Measurements from ENCODE around the gene MBTPS1.

Gene MBTPS1

DNA sequence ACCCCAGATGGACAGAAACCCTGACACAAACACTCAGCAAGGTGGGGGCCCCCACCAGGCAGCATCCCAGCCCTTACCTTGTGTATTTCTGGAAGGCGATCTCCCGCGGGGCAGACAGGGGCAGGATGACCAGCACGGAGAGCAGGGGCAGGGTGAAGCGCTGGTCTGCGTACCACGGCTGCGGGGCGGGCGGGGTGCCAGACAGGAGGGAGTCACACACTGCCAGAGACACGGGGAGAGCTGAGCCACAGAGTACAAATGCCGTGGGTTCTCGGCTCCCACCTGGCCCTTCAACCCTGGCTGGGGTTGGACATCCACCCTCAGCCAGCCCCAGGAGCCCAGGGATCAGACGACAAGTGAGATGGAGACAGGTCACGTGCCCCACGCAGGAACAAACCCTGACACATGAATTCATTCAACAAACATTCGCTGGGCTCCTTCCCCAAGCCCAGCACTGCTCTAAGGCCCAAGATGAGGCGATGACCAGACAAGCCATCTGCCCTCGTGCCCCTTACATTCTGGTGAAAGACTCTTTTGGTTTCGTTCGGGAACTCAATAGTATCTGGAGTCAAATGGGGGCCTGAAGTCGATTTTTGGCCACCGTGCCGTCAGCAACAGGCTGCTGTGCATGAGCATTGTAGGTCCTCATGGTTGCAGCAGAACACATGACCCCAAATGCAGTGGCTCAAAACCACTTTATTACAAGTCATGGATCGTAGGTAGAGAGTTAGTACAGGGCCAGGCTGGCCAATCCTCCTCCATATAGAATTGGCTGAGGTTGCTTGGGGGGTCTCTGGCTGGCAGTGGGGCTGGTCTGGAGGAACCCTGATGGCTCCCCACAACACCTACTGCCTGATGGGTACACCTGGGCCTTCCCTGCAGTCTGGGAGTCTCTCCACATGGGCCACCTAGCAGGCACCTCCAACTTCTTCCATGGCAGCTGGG, 83.2 kb downstream of the MBTPS1 start:
- no peak for DNase-seq
- intact Hi-C loops (cut with DNase I): no loop called here

DNA sequence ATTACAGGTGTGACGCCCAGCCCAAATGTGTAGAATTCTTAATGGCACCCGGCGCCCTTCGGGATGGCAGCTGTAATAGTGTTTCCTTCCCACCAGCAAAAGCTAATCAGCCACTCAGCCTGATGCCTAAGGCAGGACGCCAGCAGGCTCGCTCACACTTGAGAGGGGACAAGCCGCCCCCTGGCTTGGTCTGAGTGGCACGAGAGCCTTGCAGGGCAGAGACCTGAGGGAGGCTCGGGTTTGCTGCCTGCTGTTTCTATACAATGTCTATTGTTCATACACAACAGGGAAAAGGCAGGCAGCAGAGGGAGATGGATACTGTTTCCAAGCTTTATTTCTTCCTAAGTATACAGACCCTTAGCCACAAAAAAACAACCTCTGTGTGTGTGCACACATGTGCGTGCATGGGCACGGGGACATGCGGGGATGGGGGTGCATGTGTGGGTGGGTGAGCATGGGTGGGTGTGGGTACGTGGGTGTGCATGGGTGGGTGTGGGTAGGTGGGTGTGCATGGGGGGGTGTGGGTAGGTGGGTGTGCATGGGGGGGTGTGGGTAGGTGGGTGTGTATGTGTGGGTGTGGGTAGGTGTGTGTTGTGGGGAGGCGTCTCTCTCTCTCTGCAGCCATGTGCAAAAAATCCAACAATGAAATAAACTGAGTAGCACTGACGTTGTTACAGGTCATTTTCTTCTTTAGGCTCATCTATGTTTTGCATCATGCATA, 84.1 kb downstream of the MBTPS1 start:
- no peak for DNase-seq
- intact Hi-C loops (cut with DNase I): no loop called here

DNA sequence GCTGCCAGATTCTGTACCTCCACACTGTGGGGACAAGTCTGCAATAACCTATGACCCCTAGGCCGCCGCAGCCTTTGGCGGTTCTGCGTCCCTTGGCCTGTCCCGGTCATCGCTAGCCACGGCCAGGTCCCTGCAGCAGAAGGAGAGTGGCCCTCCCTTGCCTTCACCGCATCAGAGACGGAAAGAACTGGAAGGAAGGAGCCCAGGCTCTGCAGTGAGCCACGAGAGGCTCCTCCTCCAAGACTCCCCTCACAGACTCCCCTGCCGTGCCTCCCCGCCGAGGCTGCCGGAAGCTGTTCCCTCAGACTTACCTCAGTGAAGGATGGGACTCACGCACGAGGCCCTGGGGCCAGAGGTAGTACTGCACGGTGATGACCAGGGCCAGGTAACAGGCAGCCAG, 85.2 kb downstream of the MBTPS1 start:
- intact Hi-C loops (cut with DNase I): no loop called here
- no peak for DNase-seq

DNA sequence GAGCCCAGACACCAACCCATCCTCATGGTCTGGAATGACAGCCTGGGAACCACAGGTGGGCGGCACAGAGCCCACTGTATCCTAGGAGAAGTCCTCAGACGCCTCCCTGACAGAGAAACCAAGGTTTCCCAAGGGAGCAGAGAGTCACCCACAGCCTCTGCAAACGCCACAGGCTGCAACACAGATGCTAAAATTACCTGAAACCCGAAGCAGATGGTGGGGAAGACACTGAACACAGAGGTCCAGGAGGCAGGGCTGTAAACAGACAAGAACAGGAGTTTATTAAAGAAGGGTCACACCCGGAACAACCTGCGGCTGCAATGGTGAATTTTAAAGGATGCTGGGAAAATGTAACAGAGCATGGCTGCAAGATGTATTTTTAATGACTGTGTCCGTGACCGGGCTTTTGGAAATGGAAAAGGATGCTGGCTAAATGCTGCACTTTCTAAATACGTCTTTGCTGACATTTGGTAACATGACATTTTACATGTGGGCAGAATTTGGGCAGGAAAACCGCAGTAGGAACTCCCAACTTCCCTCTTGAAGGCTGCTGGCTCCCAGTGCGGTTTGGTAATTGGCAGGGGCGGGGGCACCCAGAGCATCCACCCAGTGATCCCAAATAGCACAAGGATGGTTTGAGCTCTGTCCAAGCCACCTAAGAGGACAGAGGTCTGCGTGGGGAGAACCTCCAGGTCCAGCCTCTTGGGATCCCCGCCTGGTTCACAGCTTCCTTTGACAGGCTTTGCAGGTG, 87.3 kb downstream of the MBTPS1 start:
- DNase-seq: peak in 3 of 42 donors; percentile 14 to 50 (median 48)

DNA sequence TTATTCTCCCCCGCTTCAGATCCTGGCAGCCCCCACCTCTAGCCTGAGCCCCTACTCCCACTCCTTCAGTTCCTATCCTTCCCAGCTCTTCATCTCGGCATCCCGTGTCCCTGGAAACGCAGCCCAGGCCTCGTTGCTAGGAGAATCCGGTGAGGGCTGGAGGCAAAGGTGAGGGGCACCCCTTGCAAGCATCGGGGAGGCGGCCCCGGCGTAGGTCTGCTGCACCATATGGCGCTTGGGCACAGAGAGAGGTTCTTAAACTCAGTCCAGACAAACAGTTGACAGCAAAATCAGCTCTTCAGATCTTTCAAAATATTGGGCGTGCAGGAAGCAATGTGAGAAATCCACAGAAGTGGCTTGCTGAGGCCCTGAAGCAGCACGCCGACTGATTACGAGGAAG, 89.1 kb downstream of the MBTPS1 start:
- intact Hi-C loops (cut with DNase I): no loop called here
- DNase-seq: peak in 25 of 42 donors; percentile 12 to 74 (median 39)

More for the DNA sequence above, 87.3 kb downstream of the MBTPS1 start:
- intact Hi-C loops (cut with DNase I): no loop called here

DNA sequence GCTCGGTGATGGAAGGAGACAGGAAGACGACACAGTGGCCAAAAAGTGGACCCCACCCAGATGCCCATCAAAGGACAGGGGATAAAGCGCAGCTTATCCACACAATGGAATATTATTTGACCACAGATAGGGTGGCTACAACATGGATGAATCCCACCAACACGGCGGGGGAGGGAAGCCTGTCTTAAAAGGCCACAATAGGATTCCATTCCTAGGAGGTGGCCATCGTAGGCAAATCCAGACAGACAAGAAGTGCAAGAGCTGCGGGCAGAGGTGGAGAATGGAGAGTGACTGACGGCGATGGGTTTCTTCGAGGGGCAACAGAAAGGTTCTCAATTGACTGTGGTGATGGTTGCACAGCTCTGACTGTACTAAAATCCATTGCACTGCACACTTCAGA, 90.1 kb downstream of the MBTPS1 start:
- intact Hi-C loops (cut with DNase I): no loop called here
- no peak for DNase-seq

DNA sequence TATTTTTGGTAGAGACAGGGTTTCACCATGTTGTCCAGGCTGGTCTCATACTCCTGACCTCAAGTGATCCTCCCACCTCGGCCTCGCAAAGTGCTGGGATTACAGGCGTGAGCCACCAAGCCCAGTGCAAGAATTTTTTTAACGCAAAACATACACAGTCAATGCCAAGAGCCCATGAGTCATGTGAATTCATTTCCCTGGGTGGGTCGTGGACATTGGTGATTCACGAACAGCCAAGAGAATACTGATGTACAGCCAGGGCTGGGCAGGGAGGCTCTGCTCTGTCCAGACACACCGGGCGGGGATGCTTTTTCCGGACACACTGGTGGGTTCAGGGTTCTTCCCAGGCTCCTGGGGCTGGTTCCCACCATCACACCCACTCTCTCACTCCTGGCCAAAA, 91.9 kb downstream of the MBTPS1 start:
- DNase-seq: no peak
- intact Hi-C loops (cut with DNase I): no loop called here

DNA sequence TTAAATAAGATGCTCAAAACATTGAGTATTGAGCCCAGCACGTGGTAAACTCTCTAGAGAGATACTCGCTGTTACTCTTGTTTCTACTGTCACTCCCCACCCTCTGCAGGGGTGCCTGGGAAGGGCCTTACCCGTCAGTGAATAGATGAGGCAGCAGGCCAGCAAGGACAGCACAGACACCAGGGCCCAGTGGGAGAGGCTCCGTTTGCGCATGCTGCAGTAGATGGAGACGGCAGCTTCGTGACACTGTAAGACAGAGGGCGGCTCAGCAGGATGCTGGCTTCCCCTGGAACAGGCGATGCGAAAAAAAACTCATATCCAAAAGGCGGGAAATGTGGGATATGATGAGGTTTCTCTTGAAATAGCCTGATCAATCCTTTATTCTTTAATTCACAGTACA, 94.1 kb downstream of the MBTPS1 start:
- intact Hi-C loops (cut with DNase I): no loop called here
- DNase-seq: no peak

DNA sequence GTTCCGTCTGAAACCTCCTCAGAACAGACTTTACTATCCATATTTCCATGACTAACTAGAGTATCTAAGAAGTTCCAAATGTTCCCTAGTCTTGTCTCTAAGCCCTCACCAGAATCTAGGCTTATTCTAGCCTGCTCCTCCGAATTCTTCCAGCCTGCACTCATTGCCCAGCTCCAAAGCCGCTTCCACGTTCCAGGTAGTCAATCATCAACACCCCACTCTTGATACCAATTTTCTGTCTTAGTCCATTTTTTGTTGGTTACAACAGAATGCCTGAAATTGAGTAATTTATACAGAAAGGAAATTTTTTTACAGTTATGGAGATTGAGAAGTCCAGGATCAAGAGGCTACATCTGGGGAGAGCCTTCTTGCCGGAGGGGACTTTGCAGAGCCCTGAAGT, 95.3 kb downstream of the MBTPS1 start:
- intact Hi-C loops (cut with DNase I): no loop called here
- DNase-seq: no peak

DNA sequence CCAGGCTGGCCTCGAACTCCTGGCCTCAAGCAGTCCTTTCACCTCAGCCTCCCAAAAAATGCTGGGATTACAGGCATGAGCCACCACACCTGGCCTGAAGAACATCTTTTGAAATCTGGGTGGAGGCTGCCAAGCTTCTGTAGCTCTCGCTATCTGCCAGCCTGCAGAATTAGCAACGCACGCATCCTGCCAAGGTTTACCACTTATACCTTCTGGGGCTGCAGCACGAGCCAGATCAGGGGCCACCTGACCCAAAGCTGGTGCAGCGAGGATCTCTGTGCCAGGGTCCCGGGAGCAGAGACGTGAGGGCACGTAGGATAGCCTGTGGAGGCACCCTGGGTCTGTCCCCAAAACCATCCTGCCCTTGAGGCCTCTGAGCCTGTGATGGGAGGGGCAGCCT, 96.4 kb downstream of the MBTPS1 start:
- intact Hi-C loops (cut with DNase I): no loop called here
- no peak for DNase-seq

DNA sequence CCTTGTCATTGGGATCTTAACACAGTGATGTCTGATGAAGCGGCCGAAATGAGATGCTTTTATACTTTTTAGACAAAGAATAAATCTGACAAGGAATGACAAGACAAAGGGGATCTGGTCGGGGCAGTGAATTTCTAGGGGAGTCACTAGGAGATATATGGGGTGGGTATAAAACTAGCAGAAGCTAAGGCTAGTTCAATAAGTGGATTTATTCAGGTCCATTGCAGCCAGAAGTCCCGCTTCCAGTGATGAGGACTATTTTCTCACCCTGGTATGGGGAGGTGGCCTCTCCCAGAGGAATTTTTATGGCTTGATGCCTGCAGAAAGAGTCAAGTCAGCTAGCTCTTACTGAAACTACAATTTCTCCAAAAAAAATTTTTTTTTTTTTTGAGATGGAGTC, 98.0 kb downstream of the MBTPS1 start:
- DNase-seq: no peak
- intact Hi-C loops (cut with DNase I): no loop called here

DNA sequence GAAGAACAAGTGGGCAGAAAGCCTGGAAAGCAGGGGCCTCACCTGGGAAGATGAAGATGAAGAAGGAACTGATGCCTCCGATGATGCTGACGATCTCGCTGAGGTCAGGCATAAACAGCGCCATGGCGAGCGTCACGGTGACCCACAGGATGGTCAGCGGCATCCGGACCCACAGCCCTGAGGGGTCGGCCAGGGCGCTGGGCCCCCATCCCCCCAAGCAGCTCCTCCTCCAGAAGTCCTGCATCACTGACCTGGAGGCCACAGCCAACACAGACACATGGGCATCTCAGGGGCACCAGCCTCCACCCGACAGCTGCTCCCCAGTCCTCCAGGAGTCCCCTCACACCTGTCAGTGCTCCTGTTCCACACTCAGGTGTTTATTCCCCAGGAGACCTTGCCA, 100.3 kb downstream of the MBTPS1 start:
- intact Hi-C loops (cut with DNase I): no loop called here
- no peak for DNase-seq

DNA sequence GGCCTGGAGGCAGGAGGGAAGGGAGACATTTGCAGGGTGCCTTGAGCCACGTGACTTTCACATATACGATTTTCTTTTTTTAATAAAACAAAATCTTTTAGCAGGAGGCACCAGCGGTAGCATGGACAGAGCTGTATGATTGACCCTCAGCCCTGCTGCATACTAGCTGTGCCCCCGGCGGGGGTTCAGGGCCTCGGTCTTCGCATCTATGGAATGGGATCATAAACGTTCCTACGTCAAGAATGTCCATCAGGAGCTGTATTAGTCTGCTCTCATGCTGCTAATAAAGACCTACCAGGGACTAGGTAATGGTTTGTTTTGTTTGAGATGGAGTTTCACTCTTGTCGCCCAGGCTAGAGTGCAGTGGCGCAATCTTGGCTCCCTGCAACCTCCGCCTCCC, 101.3 kb downstream of the MBTPS1 start:
- intact Hi-C loops (cut with DNase I): no loop called here
- DNase-seq: no peak

DNA sequence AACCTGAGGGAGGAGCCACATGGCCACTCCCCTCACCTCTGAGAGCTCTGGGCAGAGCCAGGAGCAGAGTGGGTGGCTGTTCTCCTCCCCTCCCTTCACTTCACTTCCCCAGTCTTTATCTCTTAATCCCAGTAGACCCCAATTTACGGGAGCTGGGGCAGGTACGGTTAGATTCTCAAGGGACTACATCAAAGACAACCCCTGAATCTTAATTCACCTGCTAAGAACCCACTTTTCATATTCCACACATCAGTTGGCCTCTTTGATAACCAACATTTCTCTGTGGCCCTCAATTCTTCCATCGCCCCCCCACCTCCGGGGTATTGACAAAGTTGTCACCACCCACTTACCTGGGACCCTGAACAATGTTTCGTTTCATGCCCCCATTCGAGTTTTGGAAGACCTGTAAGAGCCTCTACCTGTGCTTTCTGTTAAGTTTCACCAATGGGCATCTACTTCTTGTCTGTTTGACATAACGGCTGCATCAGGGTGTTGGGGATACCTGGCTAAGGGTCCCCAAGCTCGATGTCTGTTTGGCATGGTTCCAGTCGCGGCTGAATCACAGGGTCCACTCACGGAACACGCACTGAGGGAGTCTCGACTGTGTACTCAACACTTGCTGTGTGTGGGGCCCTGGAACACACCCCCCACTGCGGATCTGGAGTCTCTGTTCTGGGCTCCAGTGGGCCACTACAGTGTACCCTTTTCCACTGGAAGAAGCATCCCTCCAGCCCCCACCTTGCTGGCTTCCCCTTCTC, 102.0 kb downstream of the MBTPS1 start:
- DNase-seq: no peak
- intact Hi-C loops (cut with DNase I): no loop called here

DNA sequence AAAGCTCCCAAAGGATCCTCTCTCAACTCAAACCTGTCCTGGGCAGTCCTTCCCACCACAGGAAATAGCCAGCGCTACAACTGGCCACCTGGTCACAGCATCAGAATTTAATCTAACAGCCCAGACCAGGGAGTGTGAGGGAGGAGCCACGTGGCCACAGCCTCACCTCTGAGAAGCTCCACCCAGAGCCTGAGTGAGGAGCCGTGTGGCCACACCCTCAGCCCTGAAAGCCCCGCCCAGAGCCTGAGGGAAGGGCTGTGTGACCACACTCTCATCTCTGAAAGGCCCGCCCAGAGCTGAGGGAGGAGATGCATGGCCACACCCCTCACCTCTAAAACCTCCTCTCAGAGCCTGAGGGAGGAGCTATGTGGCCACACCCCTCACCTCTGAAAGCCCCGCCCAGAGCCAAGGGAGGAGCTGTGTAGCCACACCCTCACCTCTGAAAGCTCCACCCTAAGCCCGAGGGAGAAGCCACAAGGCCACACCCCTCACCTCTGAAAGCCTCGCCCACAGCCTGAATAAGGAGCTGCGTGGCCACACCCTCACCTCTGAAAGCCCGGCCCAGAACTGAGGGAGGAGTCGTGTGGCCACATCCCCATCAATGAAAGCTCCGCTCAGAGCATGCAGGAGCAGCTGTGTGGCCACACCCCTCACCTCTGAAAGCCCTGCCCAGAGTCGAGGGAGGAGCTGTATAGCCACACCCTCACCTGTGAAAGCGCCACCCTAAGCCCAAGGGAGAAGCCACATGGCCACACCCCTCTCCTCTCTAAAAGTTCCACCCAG, 102.8 kb downstream of the MBTPS1 start:
- DNase-seq: peak in 29 of 42 donors; percentile 16 to 88 (median 46)
- intact Hi-C loops (cut with DNase I): no loop called here

DNA sequence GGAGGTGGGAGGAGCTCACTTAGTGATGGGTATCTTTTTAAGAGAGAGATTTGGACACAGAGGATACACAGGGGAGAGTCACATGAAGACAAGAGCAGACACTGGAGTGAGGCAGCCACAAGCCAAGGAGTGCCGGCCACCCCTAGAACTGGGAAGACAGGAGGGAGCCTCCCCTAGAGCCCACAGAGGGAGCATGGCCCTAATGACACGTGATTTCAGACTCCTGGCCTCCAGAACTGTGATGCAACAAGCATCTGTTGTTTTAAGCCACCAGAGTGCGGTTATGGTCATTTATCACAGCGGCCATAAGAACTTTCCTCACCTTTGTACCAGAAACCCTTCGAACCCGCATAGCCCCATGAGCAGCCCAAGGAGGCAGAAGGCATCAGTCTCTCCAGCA, 107.5 kb downstream of the MBTPS1 start:
- DNase-seq: no peak
- intact Hi-C loops (cut with DNase I): no loop called here

DNA sequence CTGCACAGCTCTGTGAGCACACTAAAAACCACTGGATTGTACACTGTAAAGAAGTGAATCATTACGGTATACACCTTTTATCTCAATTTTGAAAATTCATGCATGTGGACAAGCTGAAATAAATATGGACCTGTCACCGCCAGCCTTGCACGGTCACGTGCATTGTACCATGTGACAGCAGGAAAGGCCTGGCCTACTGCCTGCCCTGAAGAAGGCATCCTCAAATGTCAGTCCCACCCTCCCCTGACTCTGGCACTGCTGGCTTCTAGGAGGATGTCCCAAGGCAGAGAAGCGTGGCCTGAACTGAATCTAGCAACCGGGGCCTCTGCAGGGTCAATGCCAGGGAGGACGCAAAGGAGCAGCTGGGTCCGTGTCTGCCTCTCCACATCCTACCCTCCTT, 108.8 kb downstream of the MBTPS1 start:
- intact Hi-C loops (cut with DNase I): no loop called here
- DNase-seq: no peak

DNA sequence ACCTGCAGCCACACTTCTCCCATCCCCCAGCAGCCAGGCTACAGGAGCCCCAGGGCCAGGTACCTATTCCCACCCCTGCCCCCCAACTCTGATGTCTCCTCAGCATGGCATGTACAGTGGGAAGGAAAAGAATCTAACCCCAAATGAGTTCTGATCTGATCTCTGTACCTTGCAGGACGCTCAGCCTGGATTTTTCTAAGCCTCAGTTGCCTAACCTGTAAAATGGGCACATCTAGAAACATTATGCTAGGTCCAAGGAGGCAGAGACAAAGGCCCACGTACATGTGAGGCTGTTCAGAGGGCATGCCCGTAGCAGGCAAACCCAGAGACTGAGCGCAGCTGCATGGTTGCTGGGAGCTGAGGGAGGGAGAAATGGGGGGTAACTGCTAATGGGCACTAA, 109.2 kb downstream of the MBTPS1 start:
- intact Hi-C loops (cut with DNase I): no loop called here
- DNase-seq: no peak

Measured in head of caudate nucleus (tissue), 42 donors.